ENCODE results near the gene ZNF57.
"Not testable (repeated sequence)": the region's sequence is repeated elsewhere in the genome, so short reads cannot be mapped to it uniquely, and the experiment has no call there.

ZNF57 gene

DNA sequence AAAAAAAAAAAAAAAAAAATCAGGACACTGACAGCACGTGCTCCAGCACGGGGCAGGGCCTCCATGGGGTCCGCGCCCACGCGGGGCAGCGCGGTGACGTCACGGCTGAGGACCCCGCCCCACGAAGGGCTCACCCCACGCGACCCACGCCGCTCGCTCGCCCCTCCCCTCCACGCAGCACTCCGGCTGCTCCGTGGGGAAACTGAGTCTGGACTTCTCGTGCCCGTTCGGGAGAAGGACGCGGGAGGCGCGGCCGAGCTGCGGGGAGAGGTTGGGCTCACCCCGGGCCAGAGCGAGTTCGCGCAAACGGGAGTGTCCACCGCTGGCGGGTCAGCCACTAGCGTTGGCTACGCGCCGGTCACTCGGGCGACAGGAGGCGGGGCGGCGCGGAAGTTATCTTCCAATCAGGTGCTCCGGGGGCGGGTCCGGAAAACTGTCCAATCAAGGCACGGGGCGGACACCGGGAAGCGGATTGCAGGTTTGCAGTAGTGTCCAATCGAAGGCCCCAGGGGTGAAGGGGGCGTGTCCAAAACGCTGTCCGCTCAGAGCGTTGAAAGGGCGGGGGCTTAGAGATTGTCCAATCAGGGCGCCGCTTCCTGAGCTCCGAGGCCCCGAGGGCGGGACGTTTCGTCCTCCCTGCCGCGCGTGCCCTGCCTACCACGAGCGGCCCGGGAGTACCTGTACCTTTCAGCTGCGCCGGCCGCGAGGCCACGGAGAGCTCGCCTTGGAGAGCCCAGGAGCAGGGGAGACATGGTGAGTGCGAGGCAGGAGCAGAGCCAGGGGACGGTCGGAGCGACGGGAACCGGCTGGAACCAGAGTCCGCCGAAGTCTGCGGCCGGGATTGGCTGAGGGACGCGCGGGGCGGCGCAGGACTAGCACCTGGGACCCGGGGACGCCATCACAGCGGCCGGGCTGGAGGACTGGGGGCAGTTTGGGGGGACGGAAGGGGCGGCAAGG is at the start of gene ZNF57:
TSS of gene ZNF57 (plus strand) at position 633 of the 957 bp plus-strand sequence. CDS start at position 751, 118 bp downstream.
- DNase-seq (ENCODE audit: low read depth in 2 of 2), result peak; percentile 96

DNA sequence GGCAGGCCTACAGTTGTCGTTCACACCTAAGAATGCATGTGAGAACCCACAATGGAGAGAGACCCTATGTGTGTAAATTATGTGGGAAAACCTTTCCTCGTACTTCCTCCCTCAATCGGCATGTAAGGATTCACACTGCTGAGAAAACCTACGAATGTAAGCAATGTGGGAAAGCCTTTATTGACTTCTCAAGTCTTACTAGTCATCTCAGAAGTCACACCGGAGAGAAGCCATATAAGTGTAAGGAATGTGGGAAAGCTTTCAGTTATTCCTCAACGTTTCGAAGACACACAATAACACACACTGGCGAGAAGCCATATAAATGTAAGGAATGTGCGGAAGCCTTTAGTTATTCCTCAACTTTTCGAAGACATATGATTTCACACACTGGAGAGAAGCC is 48.1 kb upstream of the ZNF57 start:
- no peak for DNase-seq (ENCODE audit: low read depth in 2 of 2)

DNA sequence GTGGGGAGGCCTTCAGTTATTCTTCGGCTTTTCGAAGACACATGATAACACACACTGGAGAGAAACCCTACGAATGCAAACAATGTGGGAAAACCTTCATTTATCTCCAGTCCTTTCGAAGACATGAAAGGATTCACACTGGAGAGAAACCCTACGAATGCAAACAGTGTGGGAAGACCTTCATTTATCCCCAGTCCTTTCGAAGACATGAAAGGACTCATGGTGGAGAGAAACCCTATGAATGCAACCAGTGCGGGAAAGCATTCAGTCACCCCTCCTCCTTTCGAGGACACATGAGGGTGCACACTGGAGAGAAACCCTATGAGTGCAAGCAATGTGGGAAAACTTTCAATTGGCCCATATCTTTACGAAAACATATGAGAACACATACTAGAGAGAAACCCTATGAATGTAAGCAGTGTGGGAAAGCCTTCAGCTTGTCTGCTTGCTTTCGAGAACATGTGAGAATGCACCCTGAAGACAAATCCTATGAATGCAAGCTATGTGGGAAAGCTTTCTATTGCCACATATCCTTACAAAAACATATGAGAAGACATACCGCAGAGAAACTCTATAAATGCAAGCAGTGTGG is 47.6 kb upstream of the ZNF57 start:
- DNase-seq (ENCODE audit: low read depth in 2 of 2), result no peak

DNA sequence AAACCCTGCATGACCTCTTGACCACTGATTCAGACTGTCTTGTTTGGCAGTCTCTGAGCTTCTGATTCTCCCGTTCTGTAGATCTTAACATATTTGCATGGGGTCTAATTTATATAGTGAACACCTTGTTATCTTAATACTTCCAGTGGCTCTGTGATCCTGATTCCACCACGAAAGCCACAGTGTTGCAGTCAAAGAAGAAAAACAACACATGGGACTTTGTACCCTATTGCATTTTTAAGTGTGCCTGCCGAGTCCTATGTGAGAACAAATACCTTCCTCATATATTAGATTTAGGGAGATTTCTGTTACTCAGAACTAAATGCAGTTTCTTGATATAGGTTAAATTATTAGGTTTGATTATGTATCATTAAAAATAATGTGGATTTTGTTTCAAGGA is 45.9 kb upstream of the ZNF57 start:
- DNase-seq (ENCODE audit: low read depth in 2 of 2), result no peak

DNA sequence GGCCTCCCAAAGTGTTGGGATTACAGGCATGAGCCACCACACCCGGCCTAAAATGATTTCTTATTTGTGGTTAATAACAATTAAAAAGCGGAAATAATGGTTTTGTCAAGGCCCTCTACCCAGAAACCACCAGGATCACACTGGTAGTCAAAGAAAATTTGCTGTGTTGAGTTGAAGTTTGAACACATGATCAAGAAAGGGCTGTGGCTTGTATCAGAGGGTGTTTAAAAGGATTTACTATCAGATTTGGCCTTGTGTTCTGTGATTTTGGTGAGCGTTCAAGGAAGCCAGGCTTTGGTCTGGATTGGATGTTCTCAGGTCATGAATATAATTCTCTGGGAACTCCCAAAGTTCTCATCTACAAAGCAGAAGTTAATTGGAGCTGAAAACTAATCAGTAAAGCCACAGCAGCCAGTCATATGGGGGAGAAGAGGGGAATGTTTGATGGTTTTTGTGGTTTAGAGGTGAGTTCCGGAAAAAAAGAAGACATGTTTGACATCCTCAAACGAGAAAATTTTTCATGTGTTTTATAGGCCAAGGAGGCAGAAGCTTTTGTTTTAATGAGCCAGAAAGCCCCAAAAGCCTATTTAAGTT is 44.2 kb upstream of the ZNF57 start:
- no peak for DNase-seq (ENCODE audit: low read depth in 2 of 2)

DNA sequence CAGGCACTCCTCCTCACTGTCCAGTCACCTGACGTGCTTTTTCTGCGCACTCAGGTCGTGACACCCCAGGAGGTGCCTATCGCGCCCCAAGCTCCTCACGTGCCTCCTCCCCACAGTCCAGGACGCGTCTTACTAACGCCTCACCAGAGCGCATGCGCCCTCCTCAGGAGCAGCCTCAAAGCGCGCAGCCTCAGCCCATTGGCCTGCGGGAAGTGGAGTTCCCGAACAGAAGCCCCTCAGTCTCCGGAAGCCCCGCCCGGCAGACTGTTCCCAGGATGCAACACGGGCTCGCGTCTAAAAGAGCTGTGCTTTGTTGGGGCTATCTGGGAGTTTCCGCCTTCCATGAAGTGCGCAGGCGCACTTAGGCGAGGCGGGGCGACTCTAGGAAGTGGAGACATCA is 41.9 kb upstream of the ZNF57 start:
- DNase-seq (ENCODE audit: low read depth in 2 of 2), result no peak

- DNase-seq (ENCODE audit: low read depth in 2 of 2), result no peak
Observed at GRCh38 chr19:2863816-2864215, 36.9 kb upstream of the ZNF57 start.

- no peak for DNase-seq (ENCODE audit: low read depth in 2 of 2)
Observed at GRCh38 chr19:2865334-2866100, 35.2 kb upstream of the ZNF57 start.

- no peak for DNase-seq (ENCODE audit: low read depth in 2 of 2)
Observed at GRCh38 chr19:2866495-2867024, 34.2 kb upstream of the ZNF57 start.

GRCh38 chr19:2867025-2867991 is 33.4 kb upstream of the ZNF57 start, which contains the start of gene ZNF556:
Gene ZNF556 (plus strand): TSS chr19:2867335. CDS start chr19:2867422, 87 bp downstream.
- no peak for DNase-seq (ENCODE audit: low read depth in 2 of 2)

DNA sequence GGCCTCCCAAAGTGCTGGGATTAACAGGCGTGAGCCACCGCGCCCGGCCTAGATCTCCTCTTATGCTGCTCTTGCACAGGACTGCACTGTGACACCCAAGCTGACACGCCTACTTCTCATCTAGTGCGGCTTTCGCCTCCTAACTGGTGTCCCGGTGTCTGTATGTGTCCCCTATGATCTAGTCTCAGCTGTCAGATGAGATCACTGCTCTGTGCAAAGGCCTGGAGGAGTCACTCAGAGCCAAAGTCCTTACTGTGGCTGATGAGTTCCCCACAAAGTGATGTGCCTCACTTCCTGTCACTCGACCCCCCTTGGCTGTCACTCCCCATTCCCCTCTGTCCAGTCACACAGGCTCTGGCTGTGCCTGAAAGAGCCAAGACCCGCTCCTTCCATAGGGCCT is 31.1 kb upstream of the ZNF57 start:
- no peak for DNase-seq (ENCODE audit: low read depth in 2 of 2)

GRCh38 chr19:2872175-2872574 is 28.6 kb upstream of the ZNF57 start:
- DNase-seq (ENCODE audit: low read depth in 2 of 2), result peak in 1 of 2 donors; percentile 13

GRCh38 chr19:2877398-2878331 is 23.1 kb upstream of the ZNF57 start:
- no peak for DNase-seq (ENCODE audit: low read depth in 2 of 2)

GRCh38 chr19:2883686-2884439 is 16.9 kb upstream of the ZNF57 start:
- DNase-seq (ENCODE audit: low read depth in 2 of 2), result no peak

- DNase-seq (ENCODE audit: low read depth in 2 of 2), result no peak
Observed at GRCh38 chr19:2885736-2886135, 15.0 kb upstream of the ZNF57 start.

GRCh38 chr19:2887391-2887914 is 13.3 kb upstream of the ZNF57 start:
- no peak for DNase-seq (ENCODE audit: low read depth in 2 of 2)

- DNase-seq (ENCODE audit: low read depth in 2 of 2), result peak in 1 of 2 donors; percentile 53
Observed at GRCh38 chr19:2888731-2889224, 11.9 kb upstream of the ZNF57 start.

- not testable (repeated sequence) for DNase-seq (ENCODE audit: low read depth in 2 of 2)
Observed at GRCh38 chr19:2890531-2890930, 10.2 kb upstream of the ZNF57 start.

Measured in stimulated activated CD4-positive, alpha-beta T cell treated with anti-CD3 and anti-CD28 coated beads, Interleukin-1b, Interleukin-23, amount 100 ng/mL, for 4 hours (primary cell).